Measurements from ENCODE around the gene ABLIM1.

ABLIM1 gene

GRCh38 chr10:114603303-114603702 lies 54.8 kb downstream of the ABLIM1 start:
- no peak for TF ChIP-seq CTCF (IDR thresholded peaks at IDR 0.05; ENCODE audit: low read depth, low read length)
- no peak for DNase-seq (ENCODE audit: extremely low read depth, low read depth)

GRCh38 chr10:114600057-114600456 lies 58.0 kb downstream of the ABLIM1 start:
- no peak for DNase-seq (ENCODE audit: extremely low read depth, low read depth)
- no peak for TF ChIP-seq CTCF (IDR thresholded peaks at IDR 0.05; ENCODE audit: low read depth, low read length)

DNA sequence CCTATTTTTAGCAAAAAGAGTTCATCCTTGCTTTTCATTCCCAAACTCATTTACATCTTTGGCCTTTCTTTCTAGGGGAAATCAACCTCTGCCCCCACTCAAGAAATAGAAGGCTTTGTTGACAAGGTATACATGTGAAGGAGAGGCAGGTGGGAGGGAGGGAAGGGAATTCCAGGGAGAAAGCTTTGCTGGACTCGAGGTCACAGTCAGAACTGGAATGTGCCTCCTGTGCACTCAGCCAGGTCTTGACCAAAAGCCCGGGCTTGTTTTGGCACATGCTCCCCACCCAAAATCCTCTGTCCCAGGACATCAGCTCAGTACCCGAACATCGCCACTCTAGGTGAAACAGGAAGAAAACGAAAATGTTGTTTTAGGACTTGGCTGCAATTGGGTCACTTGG lies 61.3 kb downstream of the ABLIM1 start:
- DNase-seq (ENCODE audit: extremely low read depth, low read depth): no peak
- no peak for TF ChIP-seq CTCF (IDR thresholded peaks at IDR 0.05; ENCODE audit: low read depth, low read length)

GRCh38 chr10:114593816-114594468 lies 64.1 kb downstream of the ABLIM1 start:
- DNase-seq (ENCODE audit: extremely low read depth, low read depth): no peak
- TF ChIP-seq CTCF (IDR thresholded peaks at IDR 0.05; ENCODE audit: low read depth, low read length): no peak

- no peak for DNase-seq (ENCODE audit: extremely low read depth, low read depth)
- no peak for TF ChIP-seq CTCF (IDR thresholded peaks at IDR 0.05; ENCODE audit: low read depth, low read length)
Observed at GRCh38 chr10:114593240-114593792, 64.8 kb downstream of the ABLIM1 start.

DNA sequence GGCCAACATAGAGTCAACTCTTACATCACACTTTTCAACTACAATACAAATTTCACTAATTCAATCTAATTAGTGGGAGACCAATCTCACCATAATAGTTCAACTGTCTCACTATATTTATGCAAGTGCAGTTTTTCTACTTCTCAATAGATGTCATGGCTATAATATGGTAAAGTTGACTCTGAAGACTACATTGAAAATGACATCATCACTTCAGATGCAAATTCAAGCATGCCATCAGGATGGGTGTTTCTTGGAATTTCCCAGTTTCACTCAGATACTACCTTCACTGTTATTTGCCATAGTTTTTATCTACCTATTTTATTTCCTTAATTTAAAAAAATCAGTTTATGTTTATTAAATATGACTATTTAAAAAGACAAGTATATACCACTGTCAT lies 67.1 kb downstream of the ABLIM1 start:
- no peak for TF ChIP-seq CTCF (IDR thresholded peaks at IDR 0.05; ENCODE audit: low read depth, low read length)
- DNase-seq (ENCODE audit: extremely low read depth, low read depth): no peak

- TF ChIP-seq CTCF (IDR thresholded peaks at IDR 0.05; ENCODE audit: low read depth, low read length): no peak
- DNase-seq (ENCODE audit: extremely low read depth, low read depth): no peak
Observed at GRCh38 chr10:114584419-114584818, 73.7 kb downstream of the ABLIM1 start.

Data from AG09319 (cell line).